AG10803 (cell line): ENCODE results near the gene CERCAM.

Source experiments
- DNase-seq: peaks from one replicate; pipeline ENCODE4 v3.0.0; 2010; ENCODE audit warnings: low read depth
- H3K4me3 ChIP-seq: 2 replicates; pipeline ENCODE4 v1.5.1; 2011; ENCODE audit warnings: mild to moderate bottlenecking, low read length, control low read depth
- TF ChIP-seq, protein P1 (sequence below): conservative IDR thresholded peaks from 2 replicates; pipeline ENCODE4 v1.5.1; 2011; ENCODE audit warnings: mild to moderate bottlenecking, low read length, control low read depth, inconsistent platforms

The CERCAM gene

GRCh38 chr9:128414461-128414860 is 6.2 kb upstream of the CERCAM start:
- no peak for DNase-seq
- TF ChIP-seq, protein P1, sequence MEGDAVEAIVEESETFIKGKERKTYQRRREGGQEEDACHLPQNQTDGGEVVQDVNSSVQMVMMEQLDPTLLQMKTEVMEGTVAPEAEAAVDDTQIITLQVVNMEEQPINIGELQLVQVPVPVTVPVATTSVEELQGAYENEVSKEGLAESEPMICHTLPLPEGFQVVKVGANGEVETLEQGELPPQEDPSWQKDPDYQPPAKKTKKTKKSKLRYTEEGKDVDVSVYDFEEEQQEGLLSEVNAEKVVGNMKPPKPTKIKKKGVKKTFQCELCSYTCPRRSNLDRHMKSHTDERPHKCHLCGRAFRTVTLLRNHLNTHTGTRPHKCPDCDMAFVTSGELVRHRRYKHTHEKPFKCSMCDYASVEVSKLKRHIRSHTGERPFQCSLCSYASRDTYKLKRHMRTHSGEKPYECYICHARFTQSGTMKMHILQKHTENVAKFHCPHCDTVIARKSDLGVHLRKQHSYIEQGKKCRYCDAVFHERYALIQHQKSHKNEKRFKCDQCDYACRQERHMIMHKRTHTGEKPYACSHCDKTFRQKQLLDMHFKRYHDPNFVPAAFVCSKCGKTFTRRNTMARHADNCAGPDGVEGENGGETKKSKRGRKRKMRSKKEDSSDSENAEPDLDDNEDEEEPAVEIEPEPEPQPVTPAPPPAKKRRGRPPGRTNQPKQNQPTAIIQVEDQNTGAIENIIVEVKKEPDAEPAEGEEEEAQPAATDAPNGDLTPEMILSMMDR = no peak
- H3K4me3 ChIP-seq = no peak overlapping the region

DNA sequence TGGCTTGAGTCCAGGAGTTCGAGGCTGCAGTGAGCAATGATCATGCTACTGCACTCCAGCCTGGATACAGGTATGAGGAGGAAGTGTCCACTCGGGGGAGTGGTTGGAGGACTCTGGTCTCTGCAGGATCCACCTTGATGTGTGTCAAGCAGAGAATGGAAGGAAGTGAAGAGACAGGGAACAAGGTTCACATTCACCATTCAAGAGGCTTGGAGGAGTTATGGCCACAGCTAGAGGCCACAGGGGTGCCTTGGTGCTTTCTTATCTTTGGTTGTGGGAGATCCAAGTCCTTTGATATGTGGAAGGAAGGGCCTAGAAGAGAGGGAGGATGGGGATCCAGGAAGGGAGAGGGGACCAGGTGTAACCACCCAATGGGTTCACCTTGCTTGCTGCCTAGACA is 5.4 kb upstream of the CERCAM start:
- TF ChIP-seq, protein P1 = no peak
- no peak overlapping the region for H3K4me3 ChIP-seq
- DNase-seq = no peak

- no peak overlapping the region for H3K4me3 ChIP-seq
- no peak for DNase-seq
- TF ChIP-seq, protein P1 = no peak
Measured at GRCh38 chr9:128416014-128416413, 4.6 kb upstream of the CERCAM start.

DNA sequence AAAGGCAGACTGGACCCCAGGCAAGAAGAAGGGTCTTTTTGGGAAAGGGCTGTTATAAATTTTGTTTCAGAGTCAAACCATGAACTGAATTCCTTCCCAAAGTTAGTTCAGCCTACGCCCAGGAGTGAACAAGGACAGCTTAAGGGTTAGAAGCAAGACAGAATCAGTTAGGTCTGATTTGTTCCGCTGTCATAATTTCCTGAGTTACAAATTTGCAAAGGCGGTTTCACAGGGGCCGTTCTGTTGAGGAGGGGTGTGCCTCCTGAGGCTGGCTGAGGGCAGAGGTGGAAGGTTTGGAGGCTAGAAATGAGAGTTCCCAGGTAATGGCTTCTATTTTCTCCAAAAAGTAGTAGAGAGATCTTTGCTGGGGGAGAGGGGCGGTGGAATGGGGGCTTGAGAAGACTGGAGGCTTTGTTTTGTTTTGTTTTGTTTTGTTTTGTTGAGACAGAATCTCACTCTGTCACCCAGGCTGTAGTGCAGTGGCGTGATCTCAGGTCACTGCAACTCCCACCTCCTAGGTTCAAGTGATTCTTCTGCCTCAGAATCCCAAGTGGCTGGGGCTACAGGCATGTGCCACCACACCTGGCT is 4.1 kb upstream of the CERCAM start:
- TF ChIP-seq, protein P1 = no peak
- no peak for DNase-seq

GRCh38 chr9:128419061-128419925 is 1.4 kb upstream of the CERCAM start:
- DNase-seq = peak; percentile 45
- peak overlapping the region; percentile 92 for H3K4me3 ChIP-seq
- TF ChIP-seq, protein P1 = no peak

More for the DNA sequence above, 4.1 kb upstream of the CERCAM start:
- H3K4me3 ChIP-seq = no peak overlapping the region

- H3K4me3 ChIP-seq = peak overlapping the region; percentile 92
- TF ChIP-seq, protein P1 = peak; percentile 53
- peak; percentile 54 for DNase-seq
Measured at GRCh38 chr9:128420060-128420650, 502 bp upstream of the CERCAM start.
